GM18909 (cell line): ENCODE results near the gene NTM.

Experiments used
- ATAC-seq: cut with Tn5 transposase; IDR thresholded peaks from one replicate; pipeline ENCODE4 v1.9.1; 2021; ENCODE audit warnings: mild to moderate bottlenecking; ENCODE audit not compliant: unreplicated experiment, poor library complexity

Gene NTM

GRCh38 chr11:132134322-132134721 lies 763.9 kb downstream of the NTM start:
- ATAC-seq: no peak

GRCh38 chr11:132137289-132137980 lies 767.0 kb downstream of the NTM start:
- no peak for ATAC-seq

GRCh38 chr11:132137981-132138313 lies 767.5 kb downstream of the NTM start:
- no peak for ATAC-seq

GRCh38 chr11:132139181-132139580 lies 768.8 kb downstream of the NTM start:
- no peak for ATAC-seq

- ATAC-seq: no peak
Measured at GRCh38 chr11:132140056-132140455, 769.6 kb downstream of the NTM start.

- no peak for ATAC-seq
Measured at GRCh38 chr11:132142121-132142520, 771.7 kb downstream of the NTM start.

- no peak for ATAC-seq
Measured at GRCh38 chr11:132142554-132142953, 772.1 kb downstream of the NTM start.

- no peak for ATAC-seq
Measured at GRCh38 chr11:132147464-132147863, 777.0 kb downstream of the NTM start.

- no peak for ATAC-seq
Measured at GRCh38 chr11:132154781-132155180, 784.4 kb downstream of the NTM start.

GRCh38 chr11:132158091-132158490 lies 787.7 kb downstream of the NTM start:
- ATAC-seq: no peak

- no peak for ATAC-seq
Measured at GRCh38 chr11:132158696-132159095, 788.3 kb downstream of the NTM start.

GRCh38 chr11:132161403-132162078 lies 791.1 kb downstream of the NTM start:
- ATAC-seq: no peak

- ATAC-seq: no peak
Measured at GRCh38 chr11:132168344-132168981, 798.0 kb downstream of the NTM start.

GRCh38 chr11:132171031-132171430 lies 800.6 kb downstream of the NTM start:
- ATAC-seq: no peak

GRCh38 chr11:132174362-132175255 lies 804.2 kb downstream of the NTM start:
- no peak for ATAC-seq

- no peak for ATAC-seq
Measured at GRCh38 chr11:132177106-132177505, 806.7 kb downstream of the NTM start.

GRCh38 chr11:132184079-132184478 lies 813.7 kb downstream of the NTM start:
- no peak for ATAC-seq

GRCh38 chr11:132185726-132186592 lies 815.5 kb downstream of the NTM start:
- ATAC-seq: no peak

- no peak for ATAC-seq
Measured at GRCh38 chr11:132186699-132187098, 816.3 kb downstream of the NTM start.

- no peak for ATAC-seq
Measured at GRCh38 chr11:132187386-132187785, 817.0 kb downstream of the NTM start.
